Adrenal gland (tissue), 12 donors: ENCODE results near the gene DPH1. TPM values are rescaled to one million over a fixed set of nuclear protein-coding genes. Genes with fewer than 3 reads are reported as not detected.

ENCODE experiments used
- DNase-seq, 7 donors: peaks; one replicate each; pipeline ENCODE4 v3.0.0-alpha.2; 2019 to 2020
- H3K27ac ChIP-seq, 5 donors: fragments of 200-600 bp; sonication (generic) in 4 of 5; 1 replicate in 3 of 5; 2 replicates in 2 of 5; pipeline versions ENCODE4 v1.5.1 to v1.8.0; 2016 to 2020; ENCODE audit warnings: mild to moderate bottlenecking in 1 of 5
- H3K27me3 ChIP-seq: fragments of 200-600 bp; 2 replicates; pipeline ENCODE4 v1.8.0; 2021
- H3K36me3 ChIP-seq, 2 donors: fragments of 200-600 bp; replicated peaks in 1 of 2; 1 replicate in 1 of 2; 2 replicates in 1 of 2; pipeline versions ENCODE4 v1.5.1 to v1.8.0; 2018 to 2022
- H3K4me1 ChIP-seq, 2 donors: fragments of 200-600 bp; replicated peaks in 1 of 2; 1 replicate in 1 of 2; 2 replicates in 1 of 2; pipeline versions ENCODE4 v1.5.1 to v1.8.0; 2018 to 2021
- H3K4me3 ChIP-seq, 4 donors: fragments of 200-600 bp; sonication (generic) in 3 of 4; one replicate each; pipeline ENCODE4 v1.5.1; 2016 to 2018
- H3K9me3 ChIP-seq, 3 donors: fragments of 200-600 bp; sonication (generic) in 1 of 3; replicated peaks in 1 of 3; 1 replicate in 2 of 3; 2 replicates in 1 of 3; pipeline versions ENCODE4 v1.5.1 to v1.8.0; 2016 to 2021
- CTCF ChIP-seq, 6 experiments: fragments of 450-650 bp in 4 of 6; fragments of 200-600 bp in 2 of 6; sonication (generic) in 1 of 6; IDR thresholded peaks; 1 replicate in 5 of 6; 2 replicates in 1 of 6; pipeline versions ENCODE4 v1.5.1 to v1.8.0; 2016 to 2021; ENCODE audit warnings: antibody characterized with exemption in 6 of 6, mild to moderate bottlenecking in 2 of 6, moderate library complexity in 1 of 6
- POLR2A ChIP-seq, 2 donors: fragments of 450-650 bp; IDR thresholded peaks; one replicate each; pipeline ENCODE4 v1.6.1; 2017; ENCODE audit warnings: antibody characterized with exemption in 2 of 2, mild to moderate bottlenecking in 2 of 2, moderate library complexity in 1 of 2
- WGBS, 4 donors: extraction: QIAGEN DNeasy Blood & Tissue Kit in 2 of 4; methylation state at CpG; one replicate each; pipeline versions ENCODE4 v1.1.5 to v1.1.7; 2013 to 2017; 5-methylcytosine and 5-hydroxymethylcytosine counted together
- intact Hi-C, 2 donors: fragments of 100-400 bp; cut with DNase I; formaldehyde crosslinking; loops; one replicate each; pipeline versions ENCODE4 v1.14.1 to v1.15.0; 2022 to 2023
- polyA plus RNA-seq, 3 donors: library from polyadenylated mRNA; stranded (reverse); fragments of 200-250 nt in 2 of 3; fragments of 350-450 nt in 1 of 3; fragmentation: Illumina TruSeq in 1 of 3; extraction: RNeasy Lipid Tissue Mini Kit (QIAGEN cat#74804) in 1 of 3; gene quantifications; one replicate each; pipeline ENCODE4 v1.2.3, GENCODE V29; 2013 to 2014
- total RNA-seq, 9 donors: library from RNA; depleted of rRNA in 4 of 9; stranded (reverse); fragments of >200 nt in 4 of 9; fragments of 120-200 nt in 1 of 9; fragmentation: NEBNext Ultra II Directional in 1 of 9; extraction: Animal tissue kit (Norgen Biotek cat#: 25700) in 1 of 9; gene quantifications; one replicate each; pipeline versions ENCODE4 v1.1.0 to v1.2.4, GENCODE V29; 2013 to 2023
- donor health status: healthy with polysubstance abuse.
- donor health status: Bipolar disorder and iron deficiency.
- donor health status: DM: yes; HTN: yes; CAD: no.
- donor health status: DM: no; HTN: no; CAD: no.
- donor health status: DM: no; HTN: no; CAD: no.
- donor health status: DM: yes; HTN: yes; CAD: no.

Gene DPH1
- total and polyA plus RNA-seq, 12 donors = 29.3 to 100 (median 57.7) TPM

GRCh38 chr17:2054262-2054511, 24.2 kb downstream of the DPH1 start:
- no peaks in the 10 kb centered on the region for H3K36me3 ChIP-seq
- no peaks in the 10 kb centered on the region for H3K9me3 ChIP-seq
- intact Hi-C loops = loop anchor here (2.0 to 10.0 kb wide), 3 partner anchors 121 to 231 kb away; no protein-coding TSS in a partner anchor
- no peak for DNase-seq
- H3K27me3 ChIP-seq = no peaks in the 10 kb centered on the region
- peaks cover 20 to 35% of the 10 kb centered on the region in 2 donors for H3K4me1 ChIP-seq
- H3K27ac ChIP-seq = peak overlapping the region in 4 of 5 donors; percentile 39 to 88 (median 63)
- WGBS, 4 donors = 0 to 2% (median 1%) methylated on average over 2 to 16 of the region's 16 CpGs; no CpG with 5 or more reads in 1 of the 4 donors
- peak overlapping the region in 1 of 4 donors; percentile 72 for H3K4me3 ChIP-seq
- TF ChIP-seq CTCF (IDR thresholded peaks at IDR 0.05) (no peak), POLR2A (IDR thresholded peaks at IDR 0.05) (no peak)

GRCh38 chr17:2054512-2055291, 24.7 kb downstream of the DPH1 start, which contains the start of gene HIC1:
HIC1 (plus strand) TSS chr17:2055103; CDS start chr17:2056691, 1,588 bp downstream.
- Histone ChIP-seq H3K36me3 (no peaks in the 10 kb centered on the region), H3K27me3 (no peaks in the 10 kb centered on the region), H3K27ac (peak within 1 kb of the TSS in 4 of 5 donors; percentile 61 to 88 (median 76)), H3K9me3 (no peaks in the 10 kb centered on the region), H3K4me1 (peaks cover 16 to 30% of the 10 kb centered on the region in 2 donors), H3K4me3 (peak within 1 kb of the TSS in 3 of 4 donors; percentile 30 to 72 (median 40))
- 0 to 5% (median 1%) methylated on average over 16 to 72 of the region's 72 CpGs for WGBS, 4 donors
- peak; percentile 49 to 98 (median 83) for TF ChIP-seq CTCF (IDR thresholded peaks at IDR 0.05)
- peak; percentile 61 to 73 for TF ChIP-seq POLR2A (IDR thresholded peaks at IDR 0.05)
- intact Hi-C loops = loop anchor here (2.0 to 10.0 kb wide), 5 partner anchors 120 to 230 kb away; no protein-coding TSS in a partner anchor
- peak; percentile 69 to 88 (median 79) for DNase-seq

- intact Hi-C loops = loop anchor here (2.0 to 10.0 kb wide), 5 partner anchors 119 to 229 kb away; no protein-coding TSS in a partner anchor
- no peak for DNase-seq
- no peaks in the 10 kb centered on the region for H3K27me3 ChIP-seq
- 9 to 78% (median 35%) methylated on average over 6 to 106 of the region's 113 CpGs for whole genome bisulfite sequencing, 4 donors
- H3K27ac ChIP-seq = peak overlapping the region in 4 of 5 donors; percentile 61 to 88 (median 76)
- peak overlapping the region in 3 of 4 donors; percentile 30 to 72 (median 40) for H3K4me3 ChIP-seq
- H3K36me3 ChIP-seq = no peaks in the 10 kb centered on the region
- TF ChIP-seq POLR2A (IDR thresholded peaks at IDR 0.05) (no peak), CTCF (IDR thresholded peaks at IDR 0.05) (no peak)
- H3K4me1 ChIP-seq = peaks cover 15 to 29% of the 10 kb centered on the region in 2 donors
- H3K9me3 ChIP-seq = no peaks in the 10 kb centered on the region
These were observed 25.6 kb downstream of the DPH1 start for GRCh38 chr17:2055292-2056205.
